Measurements from ENCODE around the gene PEX3.

- TF ChIP-seq, protein P1, sequence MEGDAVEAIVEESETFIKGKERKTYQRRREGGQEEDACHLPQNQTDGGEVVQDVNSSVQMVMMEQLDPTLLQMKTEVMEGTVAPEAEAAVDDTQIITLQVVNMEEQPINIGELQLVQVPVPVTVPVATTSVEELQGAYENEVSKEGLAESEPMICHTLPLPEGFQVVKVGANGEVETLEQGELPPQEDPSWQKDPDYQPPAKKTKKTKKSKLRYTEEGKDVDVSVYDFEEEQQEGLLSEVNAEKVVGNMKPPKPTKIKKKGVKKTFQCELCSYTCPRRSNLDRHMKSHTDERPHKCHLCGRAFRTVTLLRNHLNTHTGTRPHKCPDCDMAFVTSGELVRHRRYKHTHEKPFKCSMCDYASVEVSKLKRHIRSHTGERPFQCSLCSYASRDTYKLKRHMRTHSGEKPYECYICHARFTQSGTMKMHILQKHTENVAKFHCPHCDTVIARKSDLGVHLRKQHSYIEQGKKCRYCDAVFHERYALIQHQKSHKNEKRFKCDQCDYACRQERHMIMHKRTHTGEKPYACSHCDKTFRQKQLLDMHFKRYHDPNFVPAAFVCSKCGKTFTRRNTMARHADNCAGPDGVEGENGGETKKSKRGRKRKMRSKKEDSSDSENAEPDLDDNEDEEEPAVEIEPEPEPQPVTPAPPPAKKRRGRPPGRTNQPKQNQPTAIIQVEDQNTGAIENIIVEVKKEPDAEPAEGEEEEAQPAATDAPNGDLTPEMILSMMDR (IDR thresholded peaks at IDR 0.05), result no peak
- no peak for TF ChIP-seq POLR2A (IDR thresholded peaks at IDR 0.05)
Observed at GRCh38 chr6:143468026-143468425, 17.4 kb downstream of the PEX3 start.
